ENCODE results near the gene GPX2. TPM values are rescaled to one million over a fixed set of nuclear protein-coding genes. Genes with fewer than 3 reads are reported as not detected.
A peak's percentile ranks its signal among the peaks of the same experiment; 100 is the strongest.

GPX2 gene
- total and polyA plus RNA-seq, 2 of the 8 experiments (the other 6 are each of a cell fraction or from before 2014, with no cell fraction given), result 0.30 to 0.89 TPM

DNA sequence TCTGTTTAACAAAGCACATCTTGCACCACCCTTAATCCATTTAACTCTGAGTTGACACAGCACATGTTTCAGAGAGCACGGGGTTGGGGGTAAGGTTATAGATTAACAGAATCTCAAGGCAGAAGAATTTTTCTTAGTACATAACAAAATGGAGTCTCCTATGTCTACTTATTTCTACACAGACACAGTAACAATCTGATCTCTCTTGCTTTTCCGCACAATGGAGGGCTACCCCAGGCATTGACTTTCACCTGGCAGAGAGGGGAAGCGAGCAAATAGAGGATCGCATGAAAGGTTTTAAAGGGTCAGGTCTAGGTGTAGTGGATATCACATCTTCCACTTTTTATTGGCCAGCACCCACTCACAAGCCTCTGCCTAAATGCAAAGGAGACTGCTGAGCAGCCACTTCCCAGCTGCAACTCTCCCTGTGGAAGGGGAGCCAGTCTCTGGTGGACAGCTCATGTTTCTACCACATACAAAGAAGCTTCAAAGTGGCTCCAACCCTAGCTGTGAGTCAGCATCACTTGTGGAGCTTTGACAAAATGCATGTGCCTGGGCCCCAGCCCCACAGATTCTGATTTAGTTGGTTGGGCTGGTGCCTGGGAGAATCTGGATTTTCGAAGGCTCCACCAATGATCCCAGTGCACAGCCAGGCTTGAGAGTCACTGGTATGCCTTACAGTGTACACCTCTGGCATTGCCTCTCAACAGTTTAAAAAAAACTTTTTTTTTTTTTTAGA is 37.0 kb upstream of the GPX2 start:
- H2BK20ac ChIP-seq (ENCODE audit: low read length), result peak overlapping the region; percentile 0; the same call in 1 of the 2 replicates
- H2BK120ac ChIP-seq (replicated peaks; ENCODE audit: low read depth, low read length), result no peak overlapping the region
- no peaks in the 10 kb centered on the region for H3K79me2 ChIP-seq (ENCODE audit: control insufficient read depth in 1 of 2, insufficient read depth in 2 of 2, low read length in 2 of 2)
- CTCF ChIA-PET (ENCODE audit: partially characterized antibody), result interaction anchor here (0.7 to 2.2 kb wide), 6 partner anchors 19 to 1819 kb away, joined by 3 to 6 read pairs (median 4); no protein-coding TSS in a partner anchor
- H3K9ac ChIP-seq (replicated peaks in 1 of 4; ENCODE audit: extremely low read depth in 1 of 4, low read depth in 3 of 4, low read length in 3 of 4), result no peak overlapping the region
- H3K79me1 ChIP-seq (ENCODE audit: low read depth, low read length), result no peaks in the 10 kb centered on the region
- H3K23me2 ChIP-seq (ENCODE audit: low read depth, low read length), result 0 out of 2 replicates have a peak, but pooled peaks cover 2% of the 10 kb centered on the region
- WGBS, 2 experiments (ENCODE audit: extremely low coverage in 1 of 2, insufficient coverage in 1 of 2, insufficient read length in 1 of 2, insufficient replicate concordance in 2 of 2, low coverage in 1 of 2, low lambda C conversion rate in 2 of 2, missing lambda C conversion rate in 1 of 2), result 71% methylated on average over 5 of the region's 5 CpGs; no CpG with 5 or more reads in 1 of the 2 experiments
- H3K56ac ChIP-seq (replicated peaks; ENCODE audit: insufficient read length, low read depth, low read length), result no peak overlapping the region
- no peak overlapping the region for H3K4me2 ChIP-seq (ENCODE audit: insufficient read depth in 1 of 2, low read depth in 2 of 2, low read length in 2 of 2)
- H4K8ac ChIP-seq (ENCODE audit: extremely low read depth, insufficient read depth, low read length), result no peak overlapping the region
- no peak overlapping the region for H2AK5ac ChIP-seq (ENCODE audit: low read depth, low read length)
- peaks cover 0 to 2% (median 0%) of the 10 kb centered on the region in 4 experiments; a peak in 2 of 7 replicates for H3K27me3 ChIP-seq (replicated peaks in 1 of 4; ENCODE audit: control insufficient read depth in 3 of 4, extremely low read depth in 1 of 4, insufficient read depth in 3 of 4, low read length in 3 of 4)
- no peak for DNase-seq (ENCODE audit: low read depth in 1 of 2, low spot score in 2 of 2)
- no peak overlapping the region for H4K5ac ChIP-seq (ENCODE audit: insufficient read length, low read depth, low read length)
- H3K4me3 ChIP-seq (ENCODE audit: extremely low read depth in 1 of 4, insufficient read depth in 2 of 4, low read depth in 3 of 4, low read length in 4 of 4), result no peak overlapping the region
- no peaks in the 10 kb centered on the region for H3K9me3 ChIP-seq (ENCODE audit: insufficient read depth in 2 of 2, low read depth in 1 of 2, low read length in 1 of 2)
- FAIRE-seq, result no peak
- H2BK5ac ChIP-seq (ENCODE audit: low read depth, low read length), result no peak overlapping the region
- 0 out of 2 replicates have a peak overlapping the region, but pooled peaks have one; percentile 86 for H2BK12ac ChIP-seq (ENCODE audit: low read depth, low read length)
- no peak overlapping the region for H4K91ac ChIP-seq (replicated peaks; ENCODE audit: insufficient read length, low read length)
- no peak overlapping the region for H2BK15ac ChIP-seq (ENCODE audit: low read length)
- POLR2A ChIA-PET (ENCODE audit: partially characterized antibody), result interaction anchor here (0.6 to 2.5 kb wide), 2 partner anchors 9 to 14 kb away, joined by 3 to 14 read pairs; partner anchors contain the start of gene RAB15
- peaks cover 2 to 12% (median 11%) of the 10 kb centered on the region in 4 experiments; a peak in 5 of 7 replicates for H3K4me1 ChIP-seq (replicated peaks in 1 of 4; ENCODE audit: control insufficient read depth in 3 of 4, insufficient read depth in 4 of 4, low read length in 3 of 4)
- no peaks in the 10 kb centered on the region for H3K36me3 ChIP-seq (ENCODE audit: control insufficient read depth in 2 of 4, insufficient read depth in 4 of 4, low read length in 3 of 4)
- no peak overlapping the region for H3K4ac ChIP-seq (replicated peaks; ENCODE audit: insufficient read length, low read depth, low read length)
- no peak overlapping the region for H3K23ac ChIP-seq (ENCODE audit: insufficient read length)
- no peaks in the 10 kb centered on the region for H4K20me1 ChIP-seq (replicated peaks in 1 of 2; ENCODE audit: control insufficient read depth in 1 of 2, insufficient read depth in 2 of 2, low read length in 2 of 2)
- TF ChIP-seq JUND (IDR thresholded peaks at IDR 0.05; ENCODE audit: low read length), result no peak
- TF ChIP-seq, protein P1, sequence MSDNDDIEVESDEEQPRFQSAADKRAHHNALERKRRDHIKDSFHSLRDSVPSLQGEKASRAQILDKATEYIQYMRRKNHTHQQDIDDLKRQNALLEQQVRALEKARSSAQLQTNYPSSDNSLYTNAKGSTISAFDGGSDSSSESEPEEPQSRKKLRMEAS (IDR thresholded peaks at IDR 0.05), result 0 out of 2 replicates have a peak, but pooled peaks have one; percentile 19
- H3K18ac ChIP-seq (ENCODE audit: extremely low read depth, low read length), result no peak overlapping the region
- H2AFZ ChIP-seq (ENCODE audit: low read length), result no peak overlapping the region
- no peak overlapping the region for H3K14ac ChIP-seq (ENCODE audit: insufficient read length)
- no peak overlapping the region for H3K27ac ChIP-seq (ENCODE audit: low read depth, low read length)
